NCI-H1694 treated with DMSO at 0.1 percent for 48 hours (cell line): ENCODE data around the gene NIT1.

Experiments
- DNase-seq: peaks from one replicate; lab custom pipeline; 2025; lab: John Stamatoyannopoulos, UW

Gene NIT1

GRCh38 chr1:161153682-161154337, 35.9 kb downstream of the NIT1 start, which contains the start of gene UFC1:
Gene UFC1, plus strand, starts transcription at chr1:161153978. Its CDS starts 20 bp downstream, at chr1:161153998.
- DNase-seq: peak; percentile 95

- DNase-seq: no peak
These were observed 40.0 kb downstream of the NIT1 start for GRCh38 chr1:161157867-161158266.

DNA sequence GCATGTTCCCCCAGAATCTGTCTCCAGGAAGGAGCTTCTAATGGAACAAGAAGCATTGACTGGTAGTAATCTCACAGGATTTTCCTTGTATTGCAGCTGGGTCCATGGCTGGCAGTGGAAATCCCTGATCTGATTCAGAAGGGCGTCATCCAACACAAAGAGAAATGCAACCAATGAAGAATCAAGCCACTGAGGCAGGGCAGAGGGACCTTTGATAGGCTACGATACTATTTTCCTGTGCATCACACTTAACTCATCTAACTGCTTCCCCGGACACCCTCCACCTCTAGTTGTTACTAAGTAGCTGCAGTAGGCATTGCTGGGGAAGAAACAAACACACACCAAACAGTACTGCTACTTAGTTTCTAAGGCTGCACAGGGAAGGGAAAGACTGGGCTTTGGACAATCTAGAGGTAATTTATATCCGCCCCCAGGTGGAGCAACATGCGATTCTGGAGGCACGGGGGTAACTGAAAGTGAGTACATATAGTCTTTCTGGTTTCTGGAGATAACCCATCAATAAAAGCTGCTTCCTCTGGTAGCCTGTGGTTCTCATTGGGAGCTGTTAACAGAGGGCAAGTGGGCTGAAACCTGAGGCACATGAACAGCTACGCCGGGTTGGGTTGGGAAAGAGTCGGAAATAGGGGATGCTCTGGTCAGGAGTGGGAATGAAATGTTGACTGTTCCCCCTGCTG, 40.6 kb downstream of the NIT1 start:
- DNase-seq: no peak

- DNase-seq: peak; percentile 88
These were observed 41.4 kb downstream of the NIT1 start, which contains the start of gene USP21 for GRCh38 chr1:161159087-161159912. Gene USP21, plus strand, starts transcription at chr1:161159500. Its CDS starts 1,141 bp downstream, at chr1:161160641.

GRCh38 chr1:161159913-161160243, 42.0 kb downstream of the NIT1 start:
- no peak for DNase-seq

- no peak for DNase-seq
These were observed 42.8 kb downstream of the NIT1 start for GRCh38 chr1:161160671-161161145.

- DNase-seq: no peak
These were observed 43.7 kb downstream of the NIT1 start for GRCh38 chr1:161161652-161162051.

DNA sequence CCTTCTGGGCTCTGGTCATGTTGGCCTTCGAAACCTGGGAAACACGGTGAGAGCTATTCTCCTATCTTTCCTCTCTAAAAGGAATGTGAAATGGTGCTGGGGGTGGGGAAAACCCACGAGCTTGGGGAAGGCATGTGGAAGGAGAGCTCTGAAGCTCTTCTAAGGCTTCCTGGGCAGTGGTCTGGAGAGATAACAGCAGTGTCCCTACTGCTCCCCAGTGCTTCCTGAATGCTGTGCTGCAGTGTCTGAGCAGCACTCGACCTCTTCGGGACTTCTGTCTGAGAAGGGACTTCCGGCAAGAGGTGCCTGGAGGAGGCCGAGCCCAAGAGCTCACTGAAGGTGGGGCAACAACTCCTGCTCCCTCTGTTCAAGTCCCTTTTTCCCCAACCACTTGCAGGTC, 44.1 kb downstream of the NIT1 start:
- no peak for DNase-seq

DNA sequence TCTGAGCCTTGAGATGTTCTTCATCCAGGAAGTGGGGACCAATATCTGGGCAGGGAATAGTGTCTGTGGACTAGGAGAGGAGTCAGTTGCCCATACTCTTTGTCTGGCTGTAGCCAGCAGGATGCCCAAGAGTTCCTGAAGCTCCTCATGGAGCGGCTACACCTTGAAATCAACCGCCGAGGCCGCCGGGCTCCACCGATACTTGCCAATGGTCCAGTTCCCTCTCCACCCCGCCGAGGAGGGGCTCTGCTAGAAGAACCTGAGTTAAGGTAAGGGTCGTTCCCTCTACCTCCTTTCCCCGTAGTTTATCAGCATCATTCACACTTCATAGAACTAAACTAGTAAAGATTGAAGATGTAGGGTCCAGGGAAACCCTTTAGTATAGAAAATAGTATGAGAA, 44.9 kb downstream of the NIT1 start:
- DNase-seq: no peak

- DNase-seq: no peak
These were observed 45.9 kb downstream of the NIT1 start for GRCh38 chr1:161163793-161164192.

DNA sequence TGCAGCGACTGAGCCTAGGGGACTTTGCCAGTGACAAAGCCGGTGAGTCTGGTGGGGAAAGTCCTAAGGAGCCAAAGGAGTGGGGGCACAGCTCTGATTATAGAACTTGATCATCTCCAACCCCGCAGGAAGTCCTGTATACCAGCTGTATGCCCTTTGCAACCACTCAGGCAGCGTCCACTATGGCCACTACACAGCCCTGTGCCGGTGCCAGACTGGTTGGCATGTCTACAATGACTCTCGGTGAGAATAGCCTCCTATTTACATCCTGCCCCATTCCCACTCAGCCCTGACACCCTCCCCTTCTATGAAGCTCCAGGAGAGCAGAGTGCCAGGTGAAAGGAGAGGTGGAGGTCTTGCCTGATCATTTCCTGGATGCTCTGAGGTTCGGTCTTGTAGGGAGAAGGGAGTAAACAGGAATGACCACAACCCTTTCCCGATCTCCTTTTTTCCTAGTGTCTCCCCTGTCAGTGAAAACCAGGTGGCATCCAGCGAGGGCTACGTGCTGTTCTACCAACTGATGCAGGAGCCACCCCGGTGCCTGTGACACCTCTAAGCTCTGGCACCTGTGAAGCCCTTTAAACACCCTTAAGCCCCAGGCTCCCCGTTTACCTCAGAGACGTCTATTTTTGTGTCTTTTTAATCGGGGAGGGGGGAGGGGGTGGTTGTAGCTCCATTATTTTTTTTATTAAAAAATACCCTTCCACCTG, 47.2 kb downstream of the NIT1 start:
- no peak for DNase-seq

GRCh38 chr1:161165742-161166668, 48.1 kb downstream of the NIT1 start, which contains the start of gene PPOX:
Gene PPOX, plus strand, starts transcription at chr1:161166426. Its CDS starts 422 bp downstream, at chr1:161166848.
- DNase-seq: peak; percentile 99

- no peak for DNase-seq
These were observed 49.0 kb downstream of the NIT1 start for GRCh38 chr1:161166669-161167548.

DNA sequence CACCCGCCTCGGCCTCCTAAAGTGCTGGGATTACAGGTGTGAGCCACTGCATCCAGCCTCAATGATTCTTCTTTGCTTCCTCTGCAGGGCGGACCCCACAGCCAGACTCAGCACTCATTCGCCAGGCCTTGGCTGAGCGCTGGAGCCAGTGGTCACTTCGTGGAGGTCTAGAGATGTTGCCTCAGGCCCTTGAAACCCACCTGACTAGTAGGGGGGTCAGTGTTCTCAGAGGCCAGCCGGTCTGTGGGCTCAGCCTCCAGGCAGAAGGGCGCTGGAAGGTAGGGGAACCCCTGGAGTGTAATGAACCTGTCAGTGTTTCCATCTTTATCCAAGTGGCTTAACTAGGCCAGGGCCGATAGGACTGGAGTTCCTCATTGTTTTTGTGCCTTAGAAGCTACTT, 51.0 kb downstream of the NIT1 start:
- DNase-seq: no peak
